A549 (cell line): Measurements from ENCODE around the gene HDAC7.

Source experiments
- CEBPB ChIP-seq, 2 experiments: fragments of >200 bp in 1 of 2; sonication (Bioruptor Twin) in 1 of 2; formaldehyde crosslinking in 1 of 2; IDR thresholded peaks; 2 replicates each; pipeline ENCODE4 v1.6.1; 2012 to 2016
- CTCF ChIP-seq: fragments of >200 bp; sonication (Bioruptor Twin); formaldehyde crosslinking; IDR thresholded peaks from 3 replicates; pipeline ENCODE4 v1.5.1; 2016
- ESRRA ChIP-seq: fragments of 150-350 bp; IDR thresholded peaks from 2 replicates; pipeline ENCODE4 v1.6.1; 2014; ENCODE audit warnings: mild to moderate bottlenecking, low read length, borderline replicate concordance
- POLR2A ChIP-seq: IDR thresholded peaks from 2 replicates; pipeline ENCODE4 v1.6.1; 2012; ENCODE audit warnings: mild to moderate bottlenecking, low read length
- TF ChIP-seq, protein P1 (sequence below): fragments of 250-450 bp; sonication (Bioruptor Pico); IDR thresholded peaks from 2 replicates; pipeline ENCODE4 v1.5.0; 2021; ENCODE audit warnings: mild to moderate bottlenecking, moderate library complexity, borderline replicate concordance
- TF ChIP-seq, protein P2 (sequence below): fragments of 150-350 bp; IDR thresholded peaks from 2 replicates; pipeline ENCODE4 v1.6.1; 2014; ENCODE audit warnings: low read depth, mild to moderate bottlenecking, low read length

DNA sequence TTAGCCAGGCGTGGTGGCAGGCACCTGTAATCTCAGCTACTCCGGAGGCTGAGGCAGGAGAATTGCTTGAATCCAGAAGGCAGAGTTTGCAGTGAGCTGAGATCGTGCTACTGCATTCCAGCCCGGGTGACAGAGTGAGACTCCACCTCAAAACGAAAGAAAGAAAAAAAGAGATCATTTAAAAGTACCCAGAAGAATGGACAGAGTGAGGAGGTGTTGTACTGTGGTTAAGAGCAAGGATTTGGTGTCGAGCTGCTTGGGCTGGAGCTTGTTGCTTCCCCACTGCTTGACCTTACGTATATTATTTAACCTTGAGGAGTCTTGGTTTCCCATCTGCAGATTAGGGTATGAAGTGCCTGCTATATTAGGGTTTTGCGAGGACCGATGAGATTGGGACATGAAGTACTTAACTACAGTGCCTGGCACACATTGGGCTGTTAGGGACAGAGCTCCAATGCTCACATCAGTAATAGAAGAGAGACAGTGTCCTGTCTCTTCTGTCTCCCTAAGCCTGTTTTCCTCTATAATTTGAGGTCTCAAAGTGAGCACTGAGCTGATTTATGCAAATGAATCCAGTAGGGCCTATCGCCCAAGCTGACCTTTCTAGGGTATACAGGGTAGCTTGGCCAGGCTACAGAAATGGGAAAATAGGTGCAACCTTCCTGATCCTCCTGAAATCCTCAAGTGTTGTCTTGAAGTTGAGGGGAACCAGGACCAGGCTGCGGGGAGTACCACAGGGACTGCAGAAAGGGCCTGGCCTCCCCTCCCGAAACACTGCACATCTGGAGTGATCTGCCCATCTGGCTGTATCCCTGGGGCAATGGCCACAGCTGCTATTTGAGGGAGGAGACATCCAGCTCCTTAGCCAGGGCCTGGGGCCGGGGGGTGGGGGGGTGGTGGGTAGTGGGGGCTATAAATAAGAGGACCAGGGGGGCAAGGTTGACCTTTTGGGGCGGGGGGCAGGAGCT, 8.6 kb upstream of the HDAC7 start:
- no peak for TF ChIP-seq CTCF
- no peak for TF ChIP-seq POLR2A
- TF ChIP-seq, protein P1, sequence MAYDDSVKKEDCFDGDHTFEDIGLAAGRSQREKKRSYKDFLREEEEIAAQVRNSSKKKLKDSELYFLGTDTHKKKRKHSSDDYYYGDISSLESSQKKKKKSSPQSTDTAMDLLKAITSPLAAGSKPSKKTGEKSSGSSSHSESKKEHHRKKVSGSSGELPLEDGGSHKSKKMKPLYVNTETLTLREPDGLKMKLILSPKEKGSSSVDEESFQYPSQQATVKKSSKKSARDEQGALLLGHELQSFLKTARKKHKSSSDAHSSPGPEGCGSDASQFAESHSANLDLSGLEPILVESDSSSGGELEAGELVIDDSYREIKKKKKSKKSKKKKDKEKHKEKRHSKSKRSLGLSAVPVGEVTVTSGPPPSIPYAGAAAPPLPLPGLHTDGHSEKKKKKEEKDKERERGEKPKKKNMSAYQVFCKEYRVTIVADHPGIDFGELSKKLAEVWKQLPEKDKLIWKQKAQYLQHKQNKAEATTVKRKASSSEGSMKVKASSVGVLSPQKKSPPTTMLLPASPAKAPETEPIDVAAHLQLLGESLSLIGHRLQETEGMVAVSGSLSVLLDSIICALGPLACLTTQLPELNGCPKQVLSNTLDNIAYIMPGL = no peak
- no peak for TF ChIP-seq CEBPB (IDR thresholded peaks at IDR 0.05)
- TF ChIP-seq, protein P2, sequence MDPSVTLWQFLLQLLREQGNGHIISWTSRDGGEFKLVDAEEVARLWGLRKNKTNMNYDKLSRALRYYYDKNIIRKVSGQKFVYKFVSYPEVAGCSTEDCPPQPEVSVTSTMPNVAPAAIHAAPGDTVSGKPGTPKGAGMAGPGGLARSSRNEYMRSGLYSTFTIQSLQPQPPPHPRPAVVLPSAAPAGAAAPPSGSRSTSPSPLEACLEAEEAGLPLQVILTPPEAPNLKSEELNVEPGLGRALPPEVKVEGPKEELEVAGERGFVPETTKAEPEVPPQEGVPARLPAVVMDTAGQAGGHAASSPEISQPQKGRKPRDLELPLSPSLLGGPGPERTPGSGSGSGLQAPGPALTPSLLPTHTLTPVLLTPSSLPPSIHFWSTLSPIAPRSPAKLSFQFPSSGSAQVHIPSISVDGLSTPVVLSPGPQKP = no peak
- TF ChIP-seq ESRRA = no peak
